Glomerular visceral epithelial cell (primary cell): Measurements from ENCODE around the gene AADACL2.

ENCODE experiments used
- DNase-seq: peaks from one replicate; pipeline ENCODE4 v3.0.0-alpha.2; 2016; ENCODE audit errors: extremely low spot score

The AADACL2 gene

DNA sequence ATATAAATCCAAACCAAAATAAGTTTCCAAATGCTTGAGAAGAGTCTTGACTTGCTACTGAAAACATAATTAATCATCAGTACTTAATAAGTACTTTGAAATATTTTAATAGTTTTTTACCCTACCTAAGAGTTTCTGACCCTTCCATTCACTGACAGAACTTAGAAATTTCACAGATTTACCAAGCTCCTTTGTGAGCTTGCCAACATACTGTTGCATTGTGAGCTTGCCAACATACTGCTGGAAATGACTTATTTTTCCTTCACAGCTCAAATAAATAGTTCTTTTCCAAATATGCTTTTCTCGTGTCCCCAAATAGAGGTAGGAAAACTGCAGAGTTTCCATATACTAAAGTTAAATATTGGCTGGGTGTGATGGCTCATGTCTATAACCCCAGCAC is 70.5 kb downstream of the AADACL2 start:
- DNase-seq = no peak

DNA sequence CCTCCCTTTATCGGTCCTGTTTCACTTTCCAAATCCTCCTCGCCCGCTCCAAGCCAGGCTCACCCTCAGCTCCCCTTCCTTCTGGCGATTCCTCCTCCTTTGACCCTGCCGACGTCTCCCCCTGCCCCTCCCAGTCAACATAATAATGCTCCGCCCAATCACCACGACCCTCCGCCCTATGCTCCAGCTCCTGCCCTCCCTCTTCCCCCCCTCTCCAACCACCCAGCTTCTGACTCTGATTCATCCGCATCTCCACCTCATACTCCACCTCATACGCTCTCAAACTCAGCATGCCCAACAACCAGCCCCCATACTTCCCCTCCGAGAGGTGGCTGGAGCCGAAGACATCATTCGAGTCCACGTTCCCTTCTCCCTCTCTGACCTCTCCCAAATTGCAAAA is 73.1 kb downstream of the AADACL2 start:
- no peak for DNase-seq
